Measurements from ENCODE around the gene LUZP2. TPM values are rescaled to one million over a fixed set of nuclear protein-coding genes. Genes with fewer than 3 reads are reported as not detected.

The LUZP2 gene
- total RNA-seq, 1 donor from 2014 or later: 1.3 TPM

DNA sequence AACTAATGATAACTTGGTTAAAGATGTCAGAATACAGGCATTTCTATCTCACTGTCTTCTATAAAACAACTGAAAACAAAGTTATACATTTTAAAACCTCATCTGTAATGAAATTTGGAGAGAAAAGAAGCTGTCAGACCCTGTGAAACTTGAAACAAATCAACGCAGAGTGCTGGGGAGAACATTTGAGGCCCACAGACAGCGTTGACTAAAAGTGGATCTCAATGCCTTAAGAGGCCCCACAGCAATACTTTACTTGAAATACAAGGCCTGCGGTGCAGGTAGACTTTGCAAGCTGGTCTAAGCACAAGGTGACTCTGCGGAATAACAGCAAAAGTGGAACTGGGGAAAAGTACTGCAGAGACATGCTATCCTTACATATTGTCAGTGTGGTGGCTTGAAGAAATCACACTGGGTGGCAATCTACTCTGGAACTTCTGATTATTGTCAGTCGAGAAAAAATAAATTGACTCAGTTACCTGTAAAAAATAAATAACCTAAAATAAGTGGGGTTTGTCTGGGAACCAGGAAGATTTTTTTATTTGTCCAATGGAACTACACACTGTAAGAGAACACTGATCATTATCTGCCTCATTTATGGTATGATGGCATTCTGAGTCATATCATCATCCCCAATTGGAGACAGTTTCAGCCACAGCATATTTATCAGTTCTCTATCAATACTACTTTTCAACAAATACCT, 138.9 kb downstream of the LUZP2 start:
- ATAC-seq: no peak

- no peak for ATAC-seq
Measured at GRCh38 chr11:24636291-24636629, 139.4 kb downstream of the LUZP2 start.

DNA sequence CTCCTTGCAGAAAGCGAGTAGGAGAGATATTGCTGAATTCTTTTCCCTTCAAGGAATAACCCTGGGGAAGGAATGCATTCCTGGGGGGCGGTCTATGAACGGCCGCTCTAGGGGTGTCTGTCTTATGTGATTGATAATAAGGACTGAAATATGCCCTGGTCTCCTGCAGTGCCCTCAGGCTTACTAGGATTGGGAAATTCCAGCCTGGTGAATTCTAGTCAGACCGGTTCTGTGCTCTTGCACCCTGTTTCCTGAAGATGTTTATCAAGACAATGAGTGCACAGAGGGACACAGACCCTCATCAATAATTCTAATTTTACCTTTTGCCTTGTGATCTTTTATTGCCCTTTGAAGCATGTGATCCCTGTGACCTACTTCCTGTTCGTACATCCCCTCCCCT, 140.7 kb downstream of the LUZP2 start:
- ATAC-seq: no peak

DNA sequence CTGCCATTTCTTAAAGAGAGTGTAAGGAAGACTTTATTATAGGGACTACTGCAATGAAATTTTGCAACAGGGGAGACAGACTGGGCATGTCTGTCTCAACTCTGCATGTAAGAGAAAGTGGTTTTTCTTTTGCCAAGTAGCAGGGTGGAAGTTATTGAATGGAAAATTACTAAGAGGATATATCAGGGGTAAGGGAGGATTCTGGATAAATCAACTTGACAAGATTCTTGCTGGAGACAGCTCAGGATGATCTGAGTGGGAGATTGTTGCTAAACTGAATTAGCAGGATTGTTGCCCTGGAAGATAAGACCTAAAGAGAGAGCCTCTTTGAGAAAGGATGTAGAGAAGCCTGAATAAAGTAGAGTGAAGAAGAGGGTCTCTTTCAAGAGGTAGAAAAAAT, 145.8 kb downstream of the LUZP2 start:
- no peak for ATAC-seq

- no peak for ATAC-seq
Measured at GRCh38 chr11:24645563-24645962, 148.7 kb downstream of the LUZP2 start.

DNA sequence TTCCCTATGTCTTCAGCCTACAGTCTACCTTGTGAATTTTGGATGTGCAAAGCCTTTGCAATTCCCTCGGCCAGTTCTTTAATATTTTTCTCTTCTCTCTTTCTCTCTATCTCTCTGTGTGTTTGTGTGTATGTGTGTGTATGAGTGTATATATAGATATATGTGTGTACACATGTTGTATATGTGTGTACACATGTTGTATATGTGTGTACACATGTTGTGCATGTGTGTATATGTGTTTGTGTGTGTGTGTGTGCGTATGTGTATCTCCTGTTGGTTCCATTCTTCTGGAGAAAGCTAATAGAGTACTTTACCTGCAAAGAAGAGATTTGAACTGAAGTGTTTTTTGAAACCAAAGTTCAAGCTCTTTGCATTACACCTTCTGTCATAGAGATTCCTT, 155.0 kb downstream of the LUZP2 start:
- ATAC-seq: no peak

DNA sequence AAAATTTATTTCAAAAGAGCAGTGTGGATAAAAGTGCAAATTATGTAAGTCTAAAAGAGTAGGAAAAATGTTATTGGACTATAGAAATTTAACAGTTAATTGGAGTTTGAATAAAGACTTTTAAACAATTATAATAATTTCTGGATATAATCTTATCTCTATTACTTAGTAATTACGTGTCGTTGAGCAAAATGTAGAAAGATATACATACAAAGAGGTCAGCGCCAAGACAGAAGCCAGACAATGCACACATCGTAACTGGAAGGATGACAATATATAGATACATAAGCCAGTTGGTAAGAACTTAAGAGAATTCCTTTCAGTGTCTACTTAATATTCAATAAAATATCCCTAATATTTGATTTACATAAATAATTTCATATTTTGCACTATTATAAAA, 157.0 kb downstream of the LUZP2 start:
- no peak for ATAC-seq

GRCh38 chr11:24661331-24661730, 164.5 kb downstream of the LUZP2 start:
- ATAC-seq: no peak

DNA sequence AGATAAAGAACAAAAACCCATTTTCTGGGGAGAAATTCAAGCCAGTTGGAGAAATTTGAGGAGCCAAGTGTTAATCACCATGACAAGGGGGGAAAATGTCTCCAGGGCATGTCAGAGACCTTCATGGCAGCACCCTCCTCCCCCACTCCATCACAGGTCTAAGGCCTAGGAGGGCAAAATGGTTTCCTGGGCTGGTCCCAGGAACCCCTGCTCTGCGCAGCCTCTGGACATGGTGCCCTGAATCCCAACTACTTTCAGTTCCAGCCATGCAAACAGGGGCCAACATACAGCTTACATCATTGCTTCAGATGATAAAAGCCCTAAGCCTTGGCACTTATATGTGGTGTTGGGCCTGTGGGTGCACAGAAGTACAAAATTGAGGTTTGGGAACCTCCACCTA, 167.5 kb downstream of the LUZP2 start:
- no peak for ATAC-seq

- no peak for ATAC-seq
Measured at GRCh38 chr11:24667353-24667968, 170.6 kb downstream of the LUZP2 start.

GRCh38 chr11:24678703-24679348, 182.0 kb downstream of the LUZP2 start:
- ATAC-seq: no peak

- no peak for ATAC-seq
Measured at GRCh38 chr11:24679821-24680351, 183.0 kb downstream of the LUZP2 start.

DNA sequence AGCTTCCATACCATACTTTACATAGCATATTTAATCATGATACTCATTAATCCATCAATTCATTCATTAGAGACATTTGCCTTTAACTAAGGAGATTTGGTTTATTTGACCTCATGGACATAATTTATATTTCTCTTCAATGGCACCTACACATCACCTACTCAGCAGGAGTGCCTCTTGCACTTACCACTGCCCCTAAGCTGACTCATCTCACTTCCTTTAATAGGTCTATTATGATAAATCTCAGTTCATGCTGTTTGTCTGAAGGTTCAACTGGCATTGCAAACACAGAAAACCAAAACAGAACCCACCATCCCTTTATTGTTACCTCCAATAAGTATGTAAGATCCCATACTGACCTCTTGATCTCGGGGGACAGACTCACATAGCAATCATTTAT, 186.7 kb downstream of the LUZP2 start:
- no peak for ATAC-seq

DNA sequence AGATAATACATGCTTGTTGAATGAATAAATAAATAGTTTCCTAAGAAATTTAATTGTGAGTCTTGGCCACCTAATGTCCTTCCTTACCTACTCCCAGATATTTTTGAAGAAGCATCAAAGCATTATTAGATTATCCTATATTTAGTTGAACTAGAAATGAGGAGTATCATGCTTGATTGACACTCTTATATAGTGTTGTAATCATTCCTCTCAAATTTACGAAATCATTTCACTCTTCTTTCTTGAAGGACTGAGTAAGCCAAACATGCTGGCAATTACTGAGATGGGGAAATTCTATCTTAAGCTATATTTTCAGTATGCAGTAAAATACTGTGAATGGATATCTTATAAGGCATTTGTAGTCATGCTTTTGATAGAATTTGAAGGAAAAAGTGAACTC, 189.0 kb downstream of the LUZP2 start:
- ATAC-seq: no peak

DNA sequence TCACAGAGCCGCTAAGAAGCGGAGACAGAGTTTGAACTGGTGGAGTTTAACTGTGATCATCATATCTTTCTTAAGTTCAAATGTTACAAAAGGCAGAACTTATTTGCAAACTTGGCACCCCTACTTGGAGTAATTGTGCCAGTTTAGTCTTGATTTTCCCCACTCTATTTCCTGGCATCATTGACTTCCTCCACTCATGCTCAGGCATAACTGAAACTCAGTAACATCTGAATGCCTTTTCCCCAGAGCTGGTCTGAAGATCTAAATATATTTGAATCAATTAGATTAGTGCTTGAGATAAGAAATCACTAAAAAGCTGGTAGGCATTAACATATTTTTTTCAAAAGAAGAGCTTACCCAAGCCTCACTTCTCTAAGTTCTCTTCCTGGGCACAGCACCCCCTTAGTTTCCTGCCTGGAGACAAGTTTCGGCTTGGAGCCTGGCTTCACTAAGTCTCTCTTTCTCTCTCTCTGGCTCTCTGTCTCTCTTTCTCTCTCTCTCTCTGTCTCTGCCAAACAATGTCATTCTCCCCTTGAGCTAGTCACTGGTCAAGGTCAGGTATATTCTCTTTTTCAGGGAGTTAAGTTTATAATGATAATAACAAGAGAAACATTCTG, 190.8 kb downstream of the LUZP2 start:
- ATAC-seq: no peak

DNA sequence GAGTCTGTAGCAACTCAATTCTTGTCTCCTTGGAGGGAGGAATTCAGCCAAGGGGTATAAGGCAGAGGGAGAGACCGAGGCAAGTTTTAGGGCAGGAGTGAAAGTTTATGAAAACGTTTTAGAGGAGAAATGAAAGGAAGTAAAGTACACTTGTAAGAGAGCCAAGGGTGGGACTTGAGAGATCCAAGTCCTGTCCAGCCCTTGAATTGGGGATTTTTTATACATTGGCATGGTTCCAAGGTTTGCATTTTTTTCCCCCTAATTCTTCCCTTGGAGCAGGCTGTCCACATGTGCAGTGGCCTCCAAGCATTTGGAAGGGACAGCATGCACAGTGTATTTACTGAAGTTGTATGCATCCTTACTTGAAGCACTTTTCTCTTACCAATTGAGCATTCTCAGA, 192.1 kb downstream of the LUZP2 start:
- ATAC-seq: no peak

DNA sequence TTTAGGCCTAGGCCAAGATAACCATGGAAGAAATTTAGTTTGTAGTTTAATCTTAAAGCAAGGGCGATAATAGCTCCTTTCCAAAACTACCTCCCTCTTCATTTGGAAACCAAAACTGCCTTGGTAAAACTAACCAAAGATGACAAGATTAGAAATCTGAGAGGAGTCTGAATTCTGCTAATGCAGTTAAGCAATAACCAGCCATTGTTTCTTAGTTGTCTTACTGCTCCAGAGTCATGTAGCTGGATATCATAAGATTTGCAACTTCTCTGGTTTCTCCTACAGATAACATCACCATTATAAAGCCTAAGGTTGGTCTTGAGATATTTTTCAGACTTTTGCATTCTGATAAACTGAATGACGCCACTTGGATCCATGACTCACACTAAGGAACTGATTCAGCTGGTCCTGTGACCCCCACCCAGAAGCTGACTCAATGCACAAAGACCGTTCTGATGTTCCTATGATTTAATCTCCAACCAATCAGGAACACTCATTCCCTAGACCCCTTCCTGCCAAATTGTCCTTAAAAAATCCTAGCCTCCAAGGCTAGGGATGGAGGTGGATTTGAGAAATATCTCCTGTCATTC, 200.8 kb downstream of the LUZP2 start:
- no peak for ATAC-seq

DNA sequence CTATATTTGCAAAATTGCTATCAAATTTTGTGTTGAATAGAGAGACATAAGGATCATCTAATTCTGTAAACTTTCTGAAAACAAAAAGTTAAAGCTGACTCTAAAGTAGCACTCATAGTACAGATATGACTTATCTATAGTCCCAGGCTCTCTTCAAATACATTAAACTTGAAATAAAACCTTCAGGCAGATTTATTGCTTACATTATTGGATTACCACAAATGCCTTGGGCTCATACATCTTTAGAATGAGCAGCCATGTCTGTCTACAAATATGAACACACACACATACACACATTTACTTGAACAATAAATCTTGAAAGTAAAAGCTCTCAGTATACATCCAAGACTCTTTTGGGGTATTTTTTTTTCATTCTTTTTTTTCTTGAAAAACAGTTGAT, 207.9 kb downstream of the LUZP2 start:
- no peak for ATAC-seq

- no peak for ATAC-seq
Measured at GRCh38 chr11:24705474-24705873, 208.6 kb downstream of the LUZP2 start.

GRCh38 chr11:24708616-24709015, 211.8 kb downstream of the LUZP2 start:
- ATAC-seq: no peak

- ATAC-seq: no peak
Measured at GRCh38 chr11:24709928-24710565, 213.2 kb downstream of the LUZP2 start.

DNA sequence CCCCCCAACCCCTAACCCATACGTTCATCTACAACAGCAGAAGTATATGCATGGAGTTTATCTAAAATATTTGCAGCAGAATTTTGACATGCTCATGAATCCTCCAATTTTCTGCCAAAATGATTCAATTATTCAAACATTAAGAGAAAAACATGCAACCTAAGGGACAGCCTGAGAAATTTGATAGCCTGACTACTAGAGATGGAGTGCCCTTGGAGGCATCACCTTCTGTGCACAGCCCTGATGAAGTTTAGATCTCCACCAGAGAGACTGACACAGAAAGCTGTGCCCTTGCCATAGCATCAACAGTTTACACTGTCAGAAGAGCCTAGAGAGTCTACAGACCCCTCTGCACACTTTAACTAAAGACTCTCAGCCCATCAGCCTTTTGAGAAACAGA, 217.7 kb downstream of the LUZP2 start:
- no peak for ATAC-seq

DNA sequence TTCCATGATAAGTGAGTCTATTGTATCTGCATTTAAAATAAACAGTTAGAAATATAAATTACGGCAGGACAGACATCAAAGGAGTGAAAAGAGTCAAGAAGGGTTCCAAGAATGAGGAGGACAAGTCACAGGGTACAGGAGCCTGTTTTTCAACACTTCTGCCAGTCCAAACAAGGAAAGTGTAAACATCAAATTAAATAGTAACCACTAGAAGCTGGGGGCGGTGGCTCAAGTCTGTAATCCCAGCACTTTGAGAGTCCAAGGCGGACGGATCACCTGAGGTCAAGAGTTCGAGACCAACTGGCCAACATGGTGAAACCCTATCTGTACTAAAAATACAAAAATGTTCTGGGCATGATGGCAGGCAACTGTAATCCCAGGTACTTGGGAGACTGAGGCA, 219.6 kb downstream of the LUZP2 start:
- no peak for ATAC-seq

Measured in esophagus mucosa (tissue), 1 donor.